Effector memory CD8-positive, alpha-beta T cell (primary cell): ENCODE measurements around the gene PSME2.

ENCODE experiments used
- ATAC-seq: fragments of 150-1000 bp; cut with Tn5 transposase; replicated peaks from 2 replicates; pipeline ENCODE4 v1.10.0; 2021; ENCODE audit warnings: mild to moderate bottlenecking, moderate library complexity
- DNase-seq, 3 experiments: peaks; one replicate each; pipeline ENCODE4 v3.0.0; 2021
- H3K27ac Mint-ChIP-seq, 2 donors: one replicate each; pipeline ENCODE4 v1.8.0; 2022; ENCODE audit warnings: mild to moderate bottlenecking in 2 of 2, mixed read lengths in 2 of 2, moderate library complexity in 2 of 2
- H3K27me3 Mint-ChIP-seq, 2 donors: one replicate each; pipeline ENCODE4 v1.8.0; 2022; ENCODE audit warnings: mixed read lengths in 2 of 2
- H3K36me3 Mint-ChIP-seq: one replicate; pipeline ENCODE4 v1.8.0; 2022; ENCODE audit warnings: mild to moderate bottlenecking, moderate library complexity, mixed read lengths; ENCODE audit not compliant: insufficient read depth
- H3K4me1 Mint-ChIP-seq, 2 donors: one replicate each; pipeline ENCODE4 v1.8.0; 2022; ENCODE audit warnings: low read depth in 2 of 2, mixed read lengths in 2 of 2
- H3K4me3 Mint-ChIP-seq, 2 donors: one replicate each; pipeline ENCODE4 v1.8.0; 2022; ENCODE audit warnings: mild to moderate bottlenecking in 2 of 2, mixed read lengths in 2 of 2, moderate library complexity in 2 of 2
- H3K9me3 Mint-ChIP-seq, 2 donors: one replicate each; pipeline ENCODE4 v1.8.0; 2022; ENCODE audit warnings: mixed read lengths in 2 of 2

The PSME2 gene

DNA sequence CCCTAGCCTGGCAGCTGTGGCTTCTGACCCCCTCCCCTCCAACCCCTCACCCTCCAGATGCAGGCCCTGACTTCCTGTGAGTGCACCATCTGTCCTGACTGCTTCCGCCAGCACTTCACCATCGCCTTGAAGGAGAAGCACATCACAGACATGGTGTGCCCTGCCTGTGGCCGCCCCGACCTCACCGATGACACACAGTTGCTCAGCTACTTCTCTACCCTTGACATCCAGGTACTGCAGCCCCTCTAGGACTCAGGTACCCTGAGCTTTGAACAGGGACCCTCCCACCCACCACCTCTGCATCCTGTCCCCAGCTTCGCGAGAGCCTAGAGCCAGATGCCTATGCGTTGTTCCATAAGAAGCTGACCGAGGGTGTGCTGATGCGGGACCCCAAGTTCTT is 8.7 kb upstream of the PSME2 start:
- peaks cover 0 to 5% of the 10 kb centered on the region in 2 donors for H3K4me1 Mint-ChIP-seq
- H3K27me3 Mint-ChIP-seq, result no peaks in the 10 kb centered on the region
- no peak for ATAC-seq
- DNase-seq, result no peak
- peaks cover 91% of the 10 kb centered on the region for H3K36me3 Mint-ChIP-seq
- H3K9me3 Mint-ChIP-seq, result no peaks in the 10 kb centered on the region
- no peak overlapping the region for H3K4me3 Mint-ChIP-seq
- peak overlapping the region in 1 of 2 donors; percentile 78 for H3K27ac Mint-ChIP-seq

DNA sequence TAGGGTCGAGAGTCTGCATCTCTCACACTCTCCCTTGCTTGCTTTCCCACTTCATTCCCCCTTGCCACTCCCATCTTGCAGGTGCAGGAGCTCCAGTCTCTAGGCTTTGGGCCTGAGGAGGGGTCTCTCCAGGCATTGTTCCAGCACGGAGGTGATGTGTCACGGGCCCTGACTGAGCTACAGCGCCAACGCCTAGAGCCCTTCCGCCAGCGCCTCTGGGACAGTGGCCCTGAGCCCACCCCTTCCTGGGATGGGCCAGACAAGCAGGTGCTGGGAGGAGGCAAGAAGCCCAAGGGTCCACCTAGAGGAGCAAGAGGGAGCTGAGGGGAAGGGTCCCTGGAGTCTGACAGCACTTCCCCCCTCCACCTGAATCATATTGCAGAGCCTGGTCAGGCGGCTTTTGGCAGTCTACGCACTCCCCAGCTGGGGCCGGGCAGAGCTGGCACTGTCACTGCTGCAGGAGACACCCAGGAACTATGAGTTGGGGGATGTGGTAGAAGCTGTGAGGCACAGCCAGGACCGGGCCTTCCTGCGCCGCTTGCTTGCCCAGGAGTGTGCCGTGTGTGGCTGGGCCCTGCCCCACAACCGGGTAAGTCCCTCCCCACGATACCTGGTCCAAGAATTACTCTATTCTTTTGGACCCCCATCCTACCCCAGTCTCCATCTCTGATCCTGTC is 5.1 kb upstream of the PSME2 start:
- H3K4me1 Mint-ChIP-seq, result peaks cover 19% of the 10 kb centered on the region in 2 donors
- no peaks in the 10 kb centered on the region for H3K27me3 Mint-ChIP-seq
- H3K9me3 Mint-ChIP-seq, result no peaks in the 10 kb centered on the region
- peaks cover 63% of the 10 kb centered on the region for H3K36me3 Mint-ChIP-seq
- no peak overlapping the region for H3K4me3 Mint-ChIP-seq
- DNase-seq (no peak), ATAC-seq (no peak)
- no peak overlapping the region for H3K27ac Mint-ChIP-seq

DNA sequence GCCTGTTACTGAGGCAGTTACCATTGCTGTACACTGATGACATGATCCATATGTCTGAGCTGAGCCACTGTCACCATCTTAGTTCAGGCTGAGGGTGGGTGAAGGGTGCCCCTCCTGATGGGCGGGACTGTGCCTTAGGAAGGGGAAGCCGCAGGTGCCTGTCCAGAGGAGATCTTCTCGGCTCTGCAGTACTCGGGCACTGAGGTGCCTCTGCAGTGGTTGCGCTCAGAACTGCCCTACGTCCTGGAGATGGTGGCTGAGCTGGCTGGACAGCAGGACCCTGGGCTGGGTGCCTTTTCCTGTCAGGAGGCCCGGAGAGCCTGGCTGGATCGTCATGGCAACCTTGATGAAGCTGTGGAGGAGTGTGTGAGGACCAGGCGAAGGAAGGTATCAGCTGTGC is 4.6 kb upstream of the PSME2 start:
- H3K27ac Mint-ChIP-seq, result peak overlapping the region in 1 of 2 donors; percentile 73
- H3K4me3 Mint-ChIP-seq, result no peak overlapping the region
- ATAC-seq (no peak), DNase-seq (no peak)
- peaks cover 59% of the 10 kb centered on the region for H3K36me3 Mint-ChIP-seq
- peaks cover 19 to 22% of the 10 kb centered on the region in 2 donors for H3K4me1 Mint-ChIP-seq
- H3K27me3 Mint-ChIP-seq, result no peaks in the 10 kb centered on the region
- no peaks in the 10 kb centered on the region for H3K9me3 Mint-ChIP-seq

DNA sequence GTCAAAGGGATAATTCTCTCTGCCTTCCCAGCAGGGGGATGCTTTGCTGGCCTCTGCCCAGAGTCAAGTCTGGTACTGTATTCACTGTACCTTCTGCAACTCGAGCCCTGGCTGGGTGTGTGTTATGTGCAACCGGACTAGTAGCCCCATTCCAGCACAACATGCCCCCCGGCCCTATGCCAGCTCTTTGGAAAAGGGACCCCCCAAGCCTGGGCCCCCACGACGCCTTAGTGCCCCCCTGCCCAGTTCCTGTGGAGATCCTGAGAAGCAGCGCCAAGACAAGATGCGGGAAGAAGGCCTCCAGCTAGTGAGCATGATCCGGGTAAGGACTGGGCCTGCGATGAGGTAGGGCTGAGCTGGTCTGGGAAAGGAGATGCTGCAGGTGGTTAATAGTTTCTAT is 4.2 kb upstream of the PSME2 start:
- H3K27ac Mint-ChIP-seq, result peak overlapping the region; percentile 25 to 73

DNA sequence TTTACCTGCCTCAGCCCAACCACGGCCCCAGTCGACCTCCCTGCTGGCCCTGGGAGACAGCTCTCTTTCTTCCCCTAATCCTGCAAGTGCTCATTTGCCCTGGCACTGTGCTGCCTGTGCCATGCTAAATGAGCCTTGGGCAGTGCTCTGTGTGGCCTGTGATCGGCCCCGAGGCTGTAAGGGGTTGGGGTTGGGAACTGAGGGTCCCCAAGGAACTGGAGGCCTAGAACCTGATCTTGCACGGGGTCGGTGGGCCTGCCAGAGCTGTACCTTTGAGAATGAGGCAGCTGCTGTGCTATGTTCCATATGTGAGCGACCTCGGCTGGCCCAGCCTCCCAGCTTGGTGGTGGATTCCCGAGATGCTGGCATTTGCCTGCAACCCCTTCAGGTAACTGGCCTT is 3.7 kb upstream of the PSME2 start:
- Mint-ChIP-seq H3K4me1 (peaks cover 28 to 30% of the 10 kb centered on the region in 2 donors), H3K4me3 (no peak overlapping the region), H3K27ac (no peak overlapping the region), H3K27me3 (no peaks in the 10 kb centered on the region), H3K36me3 (peaks cover 54% of the 10 kb centered on the region), H3K9me3 (no peaks in the 10 kb centered on the region)
- no peak for ATAC-seq
- no peak for DNase-seq

More for the DNA sequence above, 4.2 kb upstream of the PSME2 start:
- Mint-ChIP-seq H3K4me1 (peaks cover 23 to 26% of the 10 kb centered on the region in 2 donors), H3K9me3 (no peaks in the 10 kb centered on the region), H3K36me3 (peaks cover 55% of the 10 kb centered on the region), H3K4me3 (no peak overlapping the region), H3K27me3 (no peaks in the 10 kb centered on the region)
- ATAC-seq, result no peak
- no peak for DNase-seq

DNA sequence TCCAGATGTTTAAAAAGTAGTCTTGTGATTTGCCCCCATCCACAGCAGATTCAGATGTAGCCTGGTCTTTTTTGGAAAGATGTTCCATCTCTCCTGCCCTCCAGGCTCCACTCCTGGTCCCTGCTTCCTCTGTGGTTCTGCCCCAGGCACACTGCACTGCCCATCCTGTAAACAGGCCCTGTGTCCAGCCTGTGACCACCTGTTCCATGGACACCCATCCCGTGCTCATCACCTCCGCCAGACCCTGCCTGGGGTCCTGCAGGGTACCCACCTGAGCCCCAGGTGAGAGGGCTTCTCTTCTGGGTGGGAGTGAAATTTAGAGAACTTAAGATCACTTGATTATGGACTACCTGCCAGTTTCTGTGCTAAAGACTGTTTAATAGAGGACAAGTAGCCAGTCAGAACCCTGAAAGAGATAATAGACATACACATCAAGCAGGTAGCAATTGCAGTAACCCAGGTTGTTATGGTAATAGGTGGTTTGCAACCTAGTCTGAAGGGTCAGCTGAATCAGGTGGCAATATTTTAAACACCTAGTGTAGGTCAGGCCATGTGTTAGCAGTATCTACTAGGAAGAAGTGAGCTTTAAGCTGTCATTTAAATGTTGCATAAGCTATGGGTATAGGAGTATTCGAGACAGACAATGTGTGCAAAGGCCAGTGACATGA is 3.0 kb upstream of the PSME2 start:
- no peak for DNase-seq
- H3K27me3 Mint-ChIP-seq, result no peaks in the 10 kb centered on the region
- H3K4me1 Mint-ChIP-seq, result peaks cover 30 to 32% of the 10 kb centered on the region in 2 donors
- H3K9me3 Mint-ChIP-seq, result no peaks in the 10 kb centered on the region
- H3K4me3 Mint-ChIP-seq, result peak overlapping the region; percentile 97 to 98
- H3K36me3 Mint-ChIP-seq, result peaks cover 53% of the 10 kb centered on the region
- no peak for ATAC-seq
- H3K27ac Mint-ChIP-seq, result peak overlapping the region in 1 of 2 donors; percentile 46

DNA sequence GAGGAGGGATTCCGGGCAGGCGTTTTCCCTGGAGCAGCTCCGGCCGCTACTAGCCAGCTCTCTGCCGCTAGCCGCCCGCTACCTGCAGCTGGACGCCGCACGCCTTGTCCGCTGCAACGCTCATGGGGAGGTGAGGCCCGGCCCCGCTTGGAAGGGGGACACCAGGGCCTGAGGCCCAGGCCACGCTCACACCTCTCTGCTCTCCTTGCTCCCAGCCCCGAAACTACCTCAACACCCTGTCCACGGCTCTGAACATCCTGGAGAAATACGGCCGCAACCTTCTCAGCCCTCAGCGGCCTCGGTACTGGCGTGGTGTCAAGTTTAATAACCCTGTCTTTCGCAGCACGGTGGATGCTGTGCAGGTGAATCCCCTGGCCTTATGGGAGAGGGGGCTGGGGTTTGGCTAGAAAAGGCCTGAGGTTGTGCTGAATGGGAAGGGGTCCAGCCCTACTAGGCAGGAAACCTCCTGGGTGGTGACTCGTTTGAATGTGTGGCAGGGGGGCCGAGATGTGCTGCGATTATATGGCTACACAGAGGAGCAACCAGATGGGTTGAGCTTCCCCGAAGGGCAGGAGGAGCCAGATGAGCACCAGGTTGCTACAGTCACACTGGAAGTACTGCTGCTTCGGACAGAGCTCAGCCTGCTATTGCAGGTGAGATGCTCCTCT is 1.5 kb upstream of the PSME2 start:
- Mint-ChIP-seq H3K36me3 (peaks cover 44% of the 10 kb centered on the region), H3K4me1 (peaks cover 34 to 37% of the 10 kb centered on the region in 2 donors)
- DNase-seq, result peak in 1 of 3 experiments; percentile 5

DNA sequence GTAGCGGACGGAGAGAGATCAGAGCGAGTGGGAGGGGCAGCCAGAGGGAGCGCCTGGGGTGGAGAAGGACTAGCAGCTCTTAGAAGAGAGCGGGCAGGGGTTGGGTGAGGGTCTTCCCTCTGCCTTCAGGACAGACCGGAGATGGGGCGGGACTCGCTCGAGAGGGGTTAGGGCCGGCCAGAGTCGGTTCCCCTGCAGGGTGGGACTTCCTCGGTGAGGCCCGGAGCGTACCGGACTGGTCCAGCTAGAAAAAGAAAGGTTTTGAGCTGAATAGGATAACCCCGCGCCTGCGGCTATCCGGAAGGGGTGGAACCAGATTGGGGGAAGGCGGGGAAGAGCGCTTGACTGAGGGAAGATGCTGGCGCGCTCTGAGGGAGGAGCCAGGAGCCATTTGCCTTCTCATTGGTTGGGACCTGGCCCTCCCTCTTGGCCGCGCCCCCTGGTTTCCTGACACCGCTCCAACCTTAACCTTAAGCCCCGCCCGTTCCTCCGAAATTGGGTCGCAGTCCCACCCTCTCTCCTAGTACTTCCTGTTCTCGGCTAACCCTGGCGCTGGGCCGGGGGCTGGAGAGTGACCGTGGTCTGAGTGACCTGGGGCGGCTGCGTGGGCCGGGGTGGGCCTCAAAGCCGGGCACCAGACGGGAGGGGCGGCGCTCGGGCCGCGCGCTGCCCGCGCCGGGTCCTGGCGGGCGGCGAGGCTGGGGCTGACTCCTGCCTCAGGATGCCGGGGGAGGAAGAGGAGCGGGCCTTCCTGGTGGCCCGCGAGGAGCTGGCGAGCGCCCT is 759 bp upstream of the PSME2 start, which contains the start of gene RNF31:
RNF31 (plus strand) TSS at position 521 of the 783 bp plus-strand sequence; CDS start at position 722, 201 bp downstream.
- Mint-ChIP-seq H3K36me3 (peaks cover 36% of the 10 kb centered on the region), H3K4me1 (peaks cover 37 to 38% of the 10 kb centered on the region in 2 donors), H3K4me3 (peak within 1 kb of the TSS; percentile 97 to 98), H3K27ac (peak within 1 kb of the TSS; percentile 89 to 95), H3K27me3 (no peaks in the 10 kb centered on the region), H3K9me3 (no peaks in the 10 kb centered on the region)
- peak; percentile 86 for ATAC-seq
- DNase-seq, result peak; percentile 94 to 97 (median 95)

More for the DNA sequence above, 1.5 kb upstream of the PSME2 start:
- Mint-ChIP-seq H3K9me3 (no peaks in the 10 kb centered on the region), H3K4me3 (peak overlapping the region; percentile 97 to 98), H3K27ac (peak overlapping the region; percentile 87 to 95), H3K27me3 (no peaks in the 10 kb centered on the region)
- no peak for ATAC-seq

DNA sequence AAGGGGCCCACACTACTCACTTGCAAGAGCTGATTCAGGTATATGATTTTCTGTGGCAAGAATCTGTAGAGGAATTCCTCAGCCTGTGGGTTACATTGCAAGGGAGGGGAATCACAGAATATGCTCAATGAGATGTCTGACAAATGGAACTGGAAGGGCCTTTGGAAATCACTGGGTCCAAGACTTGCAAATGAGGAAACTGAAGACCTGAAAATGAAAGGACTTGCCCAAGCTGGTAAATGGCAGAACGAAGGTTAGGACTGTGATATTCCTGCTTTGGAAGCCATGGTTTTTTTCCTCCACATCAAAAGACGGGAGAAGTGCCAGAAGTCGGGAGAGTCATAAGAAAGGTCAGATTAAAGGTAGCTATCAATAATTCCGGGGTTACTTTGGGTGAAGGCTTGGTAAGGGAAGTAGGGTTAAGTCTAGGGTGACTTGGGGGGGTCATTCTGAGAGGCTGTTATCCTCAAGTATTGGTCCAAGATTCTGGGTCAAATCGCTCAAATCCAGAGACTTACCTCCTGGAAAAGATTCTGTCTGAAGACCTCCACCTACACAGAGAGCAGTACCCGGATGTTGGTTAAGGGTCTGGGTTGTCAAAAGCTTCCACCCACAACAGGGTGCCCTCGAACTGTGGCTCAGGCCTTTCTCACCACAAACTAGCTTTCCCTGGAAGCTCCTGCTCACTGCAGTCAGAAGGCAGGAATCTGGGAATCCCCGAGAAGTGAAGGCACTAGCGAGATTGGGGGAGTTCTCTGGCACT is 539 bp downstream of the PSME2 start:
- H3K27me3 Mint-ChIP-seq, result no peaks in the 10 kb centered on the region
- H3K9me3 Mint-ChIP-seq, result no peaks in the 10 kb centered on the region
- peaks cover 41 to 43% of the 10 kb centered on the region in 2 donors for H3K4me1 Mint-ChIP-seq
- DNase-seq (no peak), ATAC-seq (no peak)
- peak overlapping the region; percentile 89 to 95 for H3K27ac Mint-ChIP-seq
- H3K4me3 Mint-ChIP-seq, result peak overlapping the region; percentile 97 to 98
- peaks cover 32% of the 10 kb centered on the region for H3K36me3 Mint-ChIP-seq

DNA sequence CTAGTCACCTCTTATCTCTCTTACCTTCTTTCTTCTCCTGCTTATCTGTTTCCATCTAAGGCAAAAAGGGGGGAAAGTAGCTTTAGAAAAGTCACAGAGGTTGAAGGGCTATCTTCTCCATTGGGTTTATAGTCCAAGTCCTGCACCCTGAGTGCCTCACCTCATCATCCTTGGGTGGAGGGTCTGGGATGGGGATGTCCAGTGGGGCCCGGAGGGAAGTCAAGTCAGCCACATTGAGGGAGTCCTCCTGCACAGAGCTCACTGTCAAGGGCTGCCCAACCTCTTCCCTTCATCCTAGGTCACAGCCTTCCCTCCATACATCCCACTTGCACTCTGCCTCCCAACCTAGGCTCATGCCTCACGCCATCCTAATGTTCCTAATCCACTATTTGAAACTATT is 1.2 kb downstream of the PSME2 start:
- peak overlapping the region in 1 of 2 donors; percentile 95 for H3K27ac Mint-ChIP-seq
- DNase-seq (no peak), ATAC-seq (no peak)
- peak overlapping the region; percentile 97 to 98 for H3K4me3 Mint-ChIP-seq
- peaks cover 32% of the 10 kb centered on the region for H3K36me3 Mint-ChIP-seq
- no peaks in the 10 kb centered on the region for H3K27me3 Mint-ChIP-seq
- H3K4me1 Mint-ChIP-seq, result peaks cover 43 to 46% of the 10 kb centered on the region in 2 donors
- no peaks in the 10 kb centered on the region for H3K9me3 Mint-ChIP-seq

DNA sequence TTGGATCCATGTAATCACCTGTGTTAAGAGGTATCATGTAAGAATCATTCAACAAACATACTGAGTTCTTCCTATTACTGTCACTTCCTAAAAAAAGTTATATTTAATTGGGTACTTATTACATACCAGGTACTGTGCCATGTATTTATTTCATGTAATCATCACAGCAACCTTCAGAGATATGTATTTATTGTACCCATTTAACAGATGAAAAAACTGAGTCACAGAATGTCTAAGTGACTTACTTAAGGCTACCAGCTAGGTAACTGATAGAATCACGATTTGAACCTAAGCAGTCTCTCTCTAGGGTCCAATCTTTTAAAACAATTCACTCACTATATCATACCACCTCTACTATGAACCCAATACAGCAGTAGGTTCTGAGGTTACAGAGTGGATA is 2.0 kb downstream of the PSME2 start:
- DNase-seq, result no peak
- no peaks in the 10 kb centered on the region for H3K27me3 Mint-ChIP-seq
- peak overlapping the region in 1 of 2 donors; percentile 46 for H3K27ac Mint-ChIP-seq
- H3K9me3 Mint-ChIP-seq, result no peaks in the 10 kb centered on the region
- H3K4me3 Mint-ChIP-seq, result no peak overlapping the region
- H3K36me3 Mint-ChIP-seq, result peaks cover 31% of the 10 kb centered on the region
- no peak for ATAC-seq
- peaks cover 42 to 48% of the 10 kb centered on the region in 2 donors for H3K4me1 Mint-ChIP-seq

DNA sequence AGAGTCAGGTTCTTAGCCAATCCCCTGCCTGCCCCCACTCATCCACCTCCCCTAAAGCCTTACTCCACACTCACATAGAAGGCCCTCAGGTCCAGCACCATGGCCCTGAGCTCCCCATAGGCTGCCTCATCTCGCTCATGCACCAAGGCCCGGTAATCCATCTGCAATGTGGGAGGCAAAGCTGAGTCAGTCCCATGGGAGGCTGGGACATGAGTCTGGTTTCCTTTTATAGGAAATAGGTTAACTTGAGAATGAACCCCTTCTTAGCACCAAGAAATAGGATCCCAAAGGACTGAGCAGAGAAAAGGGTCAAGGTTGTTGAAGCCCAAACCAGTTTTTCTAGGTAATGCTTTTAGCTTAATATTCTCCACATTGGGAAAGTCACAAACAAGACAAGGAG is 2.9 kb downstream of the PSME2 start:
- H3K4me1 Mint-ChIP-seq, result peaks cover 45 to 47% of the 10 kb centered on the region in 2 donors
- no peak for DNase-seq
- H3K27me3 Mint-ChIP-seq, result no peaks in the 10 kb centered on the region
- peaks cover 34% of the 10 kb centered on the region for H3K36me3 Mint-ChIP-seq
- peak overlapping the region in 1 of 2 donors; percentile 10 for H3K4me3 Mint-ChIP-seq
- no peak for ATAC-seq
- H3K27ac Mint-ChIP-seq, result no peak overlapping the region
- H3K9me3 Mint-ChIP-seq, result no peaks in the 10 kb centered on the region
